Liver (tissue), 9 donors: ENCODE results near the gene HS1BP3. TPM values are rescaled to one million over a fixed set of nuclear protein-coding genes. Genes with fewer than 3 reads are reported as not detected.

Experiments used
- DNase-seq: peaks from one replicate; pipeline ENCODE4 v3.0.0-alpha.2; 2017; ENCODE audit warnings: low spot score
- H3K27ac ChIP-seq, 2 donors: one replicate each; pipeline ENCODE4 v1.7.0; 2013; ENCODE audit warnings: inconsistent platforms in 2 of 2, low read length in 2 of 2, control low read depth in 1 of 2, low read depth in 1 of 2, mild to moderate bottlenecking in 1 of 2
- H3K27me3 ChIP-seq, 4 donors: one replicate each; pipeline versions ENCODE4 v1.6.1 to v1.7.0; 2013; ENCODE audit warnings: low read length in 3 of 4, inconsistent platforms in 1 of 4, mild to moderate bottlenecking in 1 of 4, moderate library complexity in 1 of 4; ENCODE audit not compliant: control insufficient read depth in 4 of 4, insufficient read depth in 4 of 4
- H3K36me3 ChIP-seq, 4 donors: one replicate each; pipeline versions ENCODE4 v1.6.1 to v1.7.0; 2013; ENCODE audit warnings: low read length in 3 of 4, mild to moderate bottlenecking in 3 of 4, low read depth in 1 of 4, moderate library complexity in 1 of 4; ENCODE audit not compliant: control insufficient read depth in 4 of 4, insufficient read depth in 3 of 4
- H3K4me1 ChIP-seq, 4 donors: one replicate each; pipeline versions ENCODE4 v1.6.1 to v1.7.0; 2013; ENCODE audit warnings: low read length in 3 of 4, mild to moderate bottlenecking in 3 of 4, moderate library complexity in 1 of 4; ENCODE audit not compliant: control insufficient read depth in 4 of 4, insufficient read depth in 4 of 4
- H3K4me3 ChIP-seq, 3 donors: one replicate each; pipeline versions ENCODE4 v1.6.1 to v1.7.0; 2013; ENCODE audit warnings: low read length in 3 of 3, control low read depth in 1 of 3, low read depth in 1 of 3, mild to moderate bottlenecking in 1 of 3
- H3K9ac ChIP-seq, 2 donors: one replicate each; pipeline ENCODE4 v1.7.0; 2013; ENCODE audit warnings: low read length in 2 of 2, mild to moderate bottlenecking in 2 of 2, moderate library complexity in 2 of 2, control low read depth in 1 of 2, low read depth in 1 of 2
- H3K9me3 ChIP-seq, 4 donors: one replicate each; pipeline versions ENCODE4 v1.6.1 to v1.7.0; 2013; ENCODE audit warnings: low read length in 3 of 4; ENCODE audit not compliant: control insufficient read depth in 4 of 4
- FOXA1 ChIP-seq: IDR thresholded peaks from 2 replicates; pipeline ENCODE4 v1.6.1; 2016; ENCODE audit warnings: antibody characterized with exemption
- FOXA2 ChIP-seq: IDR thresholded peaks from 2 replicates; pipeline ENCODE4 v1.6.1; 2016; ENCODE audit warnings: antibody characterized with exemption
- GABPA ChIP-seq, 2 donors: IDR thresholded peaks in 1 of 2; conservative IDR thresholded peaks in 1 of 2; 2 replicates each; pipeline ENCODE4 v1.6.1; 2016; ENCODE audit warnings: antibody characterized with exemption in 2 of 2, mild to moderate bottlenecking in 1 of 2, moderate library complexity in 1 of 2
- HNF4G ChIP-seq: IDR thresholded peaks from 2 replicates; pipeline ENCODE4 v1.6.1; 2016; ENCODE audit warnings: antibody characterized with exemption
- JUND ChIP-seq, 2 donors: IDR thresholded peaks; 2 replicates each; pipeline ENCODE4 v1.6.1; 2016; ENCODE audit warnings: antibody characterized with exemption in 2 of 2
- NR2F2 ChIP-seq: IDR thresholded peaks from 2 replicates; pipeline ENCODE4 v1.6.1; 2016; ENCODE audit warnings: antibody characterized with exemption
- RAD21 ChIP-seq, 2 donors: IDR thresholded peaks; 2 replicates each; pipeline ENCODE4 v1.6.1; 2016; ENCODE audit warnings: antibody characterized with exemption in 2 of 2, mild to moderate bottlenecking in 2 of 2
- RXRA ChIP-seq, 2 donors: IDR thresholded peaks; 2 replicates each; pipeline ENCODE4 v1.6.1; 2017 to 2018; ENCODE audit warnings: antibody characterized with exemption in 2 of 2, mild to moderate bottlenecking in 1 of 2
- SP1 ChIP-seq: IDR thresholded peaks from 2 replicates; pipeline ENCODE4 v1.6.1; 2018; ENCODE audit warnings: antibody characterized with exemption, mild to moderate bottlenecking
- TAF1 ChIP-seq: conservative IDR thresholded peaks from 2 replicates; pipeline ENCODE4 v1.6.1; 2016; ENCODE audit warnings: antibody characterized with exemption, mild to moderate bottlenecking
- YY1 ChIP-seq: IDR thresholded peaks from 2 replicates; pipeline ENCODE4 v1.6.1; 2016; ENCODE audit warnings: antibody characterized with exemption, mild to moderate bottlenecking
- WGBS: extraction: QIAGEN DNeasy Blood & Tissue Kit; methylation state at CpG from one replicate; pipeline ENCODE4 v1.1.7; 2013; 5-methylcytosine and 5-hydroxymethylcytosine counted together
- polyA plus RNA-seq, 2 donors: library from polyadenylated mRNA; stranded (reverse) in 1 of 2; unstranded in 1 of 2; fragments of 200-250 nt in 1 of 2; fragments of >200 nt in 1 of 2; fragmentation: Nextera tagmentation in 1 of 2; extraction: Ambion mirVana in 1 of 2; gene quantifications; one replicate each; pipeline versions ENCODE4 v1.2.1 to v1.2.3, GENCODE V29; 2013 to 2015
- total RNA-seq, 2 donors: library from RNA; depleted of rRNA; stranded (reverse); fragments of >200 nt; gene quantifications; one replicate each; pipeline ENCODE4 v1.2.3, GENCODE V29; 2014
- TF ChIP-seq, protein P1 (sequence below): IDR thresholded peaks from 2 replicates; pipeline ENCODE4 v1.6.1; 2016; ENCODE audit warnings: antibody characterized with exemption
- TF ChIP-seq, protein P2 (sequence below): IDR thresholded peaks from 2 replicates; pipeline ENCODE4 v1.6.1; 2016; ENCODE audit warnings: antibody characterized with exemption
- TF ChIP-seq, protein P3 (sequence below): IDR thresholded peaks from 2 replicates; pipeline ENCODE4 v1.6.1; 2016; ENCODE audit warnings: antibody characterized with exemption
- TF ChIP-seq, protein P4 (sequence below): IDR thresholded peaks from 2 replicates; pipeline ENCODE4 v1.6.1; 2016; ENCODE audit warnings: antibody characterized with exemption, mild to moderate bottlenecking
- TF ChIP-seq, protein P5 (sequence below): fragments of 150-350 bp; IDR thresholded peaks from 2 replicates; pipeline ENCODE4 v1.5.1; 2017; ENCODE audit warnings: improper control_type of control experiment, low read depth, low read length; ENCODE audit not compliant: missing input control
- donor health status: healthy.
- donor health status: healthy.
- donor health status: healthy.
- donor health status: healthy.
- donor health status: healthy.

The HS1BP3 gene
- total and polyA plus RNA-seq, 4 donors, result 7.7 to 15.4 (median 10.9) TPM

DNA sequence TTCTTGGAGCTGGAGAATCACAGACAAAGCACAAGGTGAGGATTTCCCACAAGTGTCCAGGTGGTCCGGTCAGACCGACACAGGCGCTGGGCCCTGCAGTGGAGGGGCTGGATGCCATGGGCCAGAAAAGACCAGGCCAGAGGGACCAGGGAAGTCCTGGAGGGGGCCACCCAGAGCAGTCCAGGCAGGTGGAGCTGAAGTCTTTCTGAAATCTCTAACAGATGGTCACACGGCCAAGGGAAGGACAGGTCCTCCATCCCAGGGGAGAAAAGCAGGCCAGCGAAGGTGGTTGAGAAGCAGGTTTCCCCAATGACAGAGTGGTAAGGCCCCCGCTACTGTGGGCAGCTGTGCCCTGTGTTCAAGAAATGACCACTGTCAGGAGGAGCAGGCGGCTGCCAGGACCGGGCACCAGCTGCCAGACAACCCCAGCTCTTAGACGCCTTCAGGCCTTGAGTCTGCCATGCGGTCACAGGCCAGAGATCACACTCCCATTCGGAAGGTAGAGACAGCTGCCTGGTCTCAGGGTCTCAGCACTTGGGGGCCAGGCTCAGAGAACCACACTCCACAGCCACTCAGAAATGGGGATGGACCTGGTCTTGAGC lies 25.9 kb downstream of the HS1BP3 start:
- Histone ChIP-seq H3K36me3 (peaks cover 0 to 18% (median 8%) of the 10 kb centered on the region in 4 donors), H3K27me3 (no peaks in the 10 kb centered on the region), H3K9ac (no peak overlapping the region), H3K27ac (peak overlapping the region; percentile 14 to 62), H3K4me1 (no peaks in the 10 kb centered on the region), H3K9me3 (no peaks in the 10 kb centered on the region), H3K4me3 (no peak overlapping the region)
- no peak for DNase-seq
- TF ChIP-seq GABPA (IDR thresholded peaks at IDR 0.05 in 1 of 2, conservative IDR thresholded peaks at IDR 0.05 in 1 of 2) (no peak), SP1 (no peak), RXRA (IDR thresholded peaks at IDR 0.05) (no peak), TAF1 (no peak)
- TF ChIP-seq, protein P1, sequence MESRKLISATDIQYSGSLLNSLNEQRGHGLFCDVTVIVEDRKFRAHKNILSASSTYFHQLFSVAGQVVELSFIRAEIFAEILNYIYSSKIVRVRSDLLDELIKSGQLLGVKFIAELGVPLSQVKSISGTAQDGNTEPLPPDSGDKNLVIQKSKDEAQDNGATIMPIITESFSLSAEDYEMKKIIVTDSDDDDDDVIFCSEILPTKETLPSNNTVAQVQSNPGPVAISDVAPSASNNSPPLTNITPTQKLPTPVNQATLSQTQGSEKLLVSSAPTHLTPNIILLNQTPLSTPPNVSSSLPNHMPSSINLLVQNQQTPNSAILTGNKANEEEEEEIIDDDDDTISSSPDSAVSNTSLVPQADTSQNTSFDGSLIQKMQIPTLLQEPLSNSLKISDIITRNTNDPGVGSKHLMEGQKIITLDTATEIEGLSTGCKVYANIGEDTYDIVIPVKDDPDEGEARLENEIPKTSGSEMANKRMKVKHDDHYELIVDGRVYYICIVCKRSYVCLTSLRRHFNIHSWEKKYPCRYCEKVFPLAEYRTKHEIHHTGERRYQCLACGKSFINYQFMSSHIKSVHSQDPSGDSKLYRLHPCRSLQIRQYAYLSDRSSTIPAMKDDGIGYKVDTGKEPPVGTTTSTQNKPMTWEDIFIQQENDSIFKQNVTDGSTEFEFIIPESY, result no peak
- TF ChIP-seq, protein P2, sequence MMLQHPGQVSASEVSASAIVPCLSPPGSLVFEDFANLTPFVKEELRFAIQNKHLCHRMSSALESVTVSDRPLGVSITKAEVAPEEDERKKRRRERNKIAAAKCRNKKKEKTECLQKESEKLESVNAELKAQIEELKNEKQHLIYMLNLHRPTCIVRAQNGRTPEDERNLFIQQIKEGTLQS, result no peak
- WGBS, result 92% methylated on average over 11 of the region's 11 CpGs

DNA sequence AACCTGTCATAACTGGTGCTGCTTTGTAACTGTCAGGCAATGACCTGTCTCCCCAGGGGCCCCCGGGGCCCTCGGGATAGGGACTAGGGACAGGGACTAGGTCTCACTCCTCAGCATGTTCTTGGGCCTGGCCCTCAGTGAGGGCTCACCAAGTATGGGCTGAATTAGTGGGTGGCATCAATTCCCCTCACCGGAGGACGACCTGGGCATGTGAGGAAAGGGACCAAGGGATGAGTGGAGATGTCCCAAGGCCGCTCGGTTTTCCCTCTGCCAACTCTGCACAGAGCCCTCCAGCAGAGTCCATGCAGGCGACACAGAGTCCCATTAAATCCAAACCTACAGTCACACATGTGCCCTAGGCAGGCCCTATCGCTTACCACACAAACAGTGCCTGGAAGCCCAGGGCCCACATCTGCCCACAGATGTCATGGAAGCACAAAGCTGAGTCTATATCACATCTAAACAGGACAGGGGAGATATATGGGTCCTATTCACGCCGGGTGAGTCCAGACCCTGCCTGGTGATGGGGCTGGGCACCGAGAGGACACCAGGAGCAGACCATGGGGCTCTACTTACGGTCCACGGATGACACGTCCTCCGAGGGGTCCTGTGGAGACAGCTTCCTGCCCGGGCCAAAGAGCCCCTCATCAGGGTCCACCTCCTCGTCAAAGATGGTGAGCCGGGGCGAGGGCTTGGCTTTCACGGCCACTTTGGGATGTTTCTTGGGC lies 26.6 kb downstream of the HS1BP3 start:
- Histone ChIP-seq H3K27me3 (no peaks in the 10 kb centered on the region), H3K9ac (no peak overlapping the region), H3K4me1 (no peaks in the 10 kb centered on the region), H3K27ac (no peak overlapping the region), H3K9me3 (no peaks in the 10 kb centered on the region), H3K4me3 (no peak overlapping the region), H3K36me3 (peaks cover 0 to 18% (median 9%) of the 10 kb centered on the region in 4 donors)
- no peak for TF ChIP-seq FOXA2
- TF ChIP-seq, protein P3, sequence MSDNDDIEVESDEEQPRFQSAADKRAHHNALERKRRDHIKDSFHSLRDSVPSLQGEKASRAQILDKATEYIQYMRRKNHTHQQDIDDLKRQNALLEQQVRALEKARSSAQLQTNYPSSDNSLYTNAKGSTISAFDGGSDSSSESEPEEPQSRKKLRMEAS, result no peak
- TF ChIP-seq SP1, result no peak
- no peak for TF ChIP-seq JUND (IDR thresholded peaks at IDR 0.05)
- no peak for TF ChIP-seq RAD21 (IDR thresholded peaks at IDR 0.05)
- no peak for TF ChIP-seq TAF1
- TF ChIP-seq, protein P1, result no peak
- TF ChIP-seq, protein P4, sequence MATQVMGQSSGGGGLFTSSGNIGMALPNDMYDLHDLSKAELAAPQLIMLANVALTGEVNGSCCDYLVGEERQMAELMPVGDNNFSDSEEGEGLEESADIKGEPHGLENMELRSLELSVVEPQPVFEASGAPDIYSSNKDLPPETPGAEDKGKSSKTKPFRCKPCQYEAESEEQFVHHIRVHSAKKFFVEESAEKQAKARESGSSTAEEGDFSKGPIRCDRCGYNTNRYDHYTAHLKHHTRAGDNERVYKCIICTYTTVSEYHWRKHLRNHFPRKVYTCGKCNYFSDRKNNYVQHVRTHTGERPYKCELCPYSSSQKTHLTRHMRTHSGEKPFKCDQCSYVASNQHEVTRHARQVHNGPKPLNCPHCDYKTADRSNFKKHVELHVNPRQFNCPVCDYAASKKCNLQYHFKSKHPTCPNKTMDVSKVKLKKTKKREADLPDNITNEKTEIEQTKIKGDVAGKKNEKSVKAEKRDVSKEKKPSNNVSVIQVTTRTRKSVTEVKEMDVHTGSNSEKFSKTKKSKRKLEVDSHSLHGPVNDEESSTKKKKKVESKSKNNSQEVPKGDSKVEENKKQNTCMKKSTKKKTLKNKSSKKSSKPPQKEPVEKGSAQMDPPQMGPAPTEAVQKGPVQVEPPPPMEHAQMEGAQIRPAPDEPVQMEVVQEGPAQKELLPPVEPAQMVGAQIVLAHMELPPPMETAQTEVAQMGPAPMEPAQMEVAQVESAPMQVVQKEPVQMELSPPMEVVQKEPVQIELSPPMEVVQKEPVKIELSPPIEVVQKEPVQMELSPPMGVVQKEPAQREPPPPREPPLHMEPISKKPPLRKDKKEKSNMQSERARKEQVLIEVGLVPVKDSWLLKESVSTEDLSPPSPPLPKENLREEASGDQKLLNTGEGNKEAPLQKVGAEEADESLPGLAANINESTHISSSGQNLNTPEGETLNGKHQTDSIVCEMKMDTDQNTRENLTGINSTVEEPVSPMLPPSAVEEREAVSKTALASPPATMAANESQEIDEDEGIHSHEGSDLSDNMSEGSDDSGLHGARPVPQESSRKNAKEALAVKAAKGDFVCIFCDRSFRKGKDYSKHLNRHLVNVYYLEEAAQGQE, result no peak
- TF ChIP-seq GABPA (IDR thresholded peaks at IDR 0.05 in 1 of 2, conservative IDR thresholded peaks at IDR 0.05 in 1 of 2), result no peak
- TF ChIP-seq YY1, result no peak
- TF ChIP-seq RXRA (IDR thresholded peaks at IDR 0.05), result no peak
- TF ChIP-seq NR2F2, result no peak
- TF ChIP-seq, protein P5, sequence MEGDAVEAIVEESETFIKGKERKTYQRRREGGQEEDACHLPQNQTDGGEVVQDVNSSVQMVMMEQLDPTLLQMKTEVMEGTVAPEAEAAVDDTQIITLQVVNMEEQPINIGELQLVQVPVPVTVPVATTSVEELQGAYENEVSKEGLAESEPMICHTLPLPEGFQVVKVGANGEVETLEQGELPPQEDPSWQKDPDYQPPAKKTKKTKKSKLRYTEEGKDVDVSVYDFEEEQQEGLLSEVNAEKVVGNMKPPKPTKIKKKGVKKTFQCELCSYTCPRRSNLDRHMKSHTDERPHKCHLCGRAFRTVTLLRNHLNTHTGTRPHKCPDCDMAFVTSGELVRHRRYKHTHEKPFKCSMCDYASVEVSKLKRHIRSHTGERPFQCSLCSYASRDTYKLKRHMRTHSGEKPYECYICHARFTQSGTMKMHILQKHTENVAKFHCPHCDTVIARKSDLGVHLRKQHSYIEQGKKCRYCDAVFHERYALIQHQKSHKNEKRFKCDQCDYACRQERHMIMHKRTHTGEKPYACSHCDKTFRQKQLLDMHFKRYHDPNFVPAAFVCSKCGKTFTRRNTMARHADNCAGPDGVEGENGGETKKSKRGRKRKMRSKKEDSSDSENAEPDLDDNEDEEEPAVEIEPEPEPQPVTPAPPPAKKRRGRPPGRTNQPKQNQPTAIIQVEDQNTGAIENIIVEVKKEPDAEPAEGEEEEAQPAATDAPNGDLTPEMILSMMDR, result no peak
- TF ChIP-seq FOXA1, result no peak
- no peak for TF ChIP-seq HNF4G
- WGBS, result 95% methylated on average over 20 of the region's 20 CpGs
- no peak for DNase-seq
